ENCODE results near the gene CALHM2.

DNA sequence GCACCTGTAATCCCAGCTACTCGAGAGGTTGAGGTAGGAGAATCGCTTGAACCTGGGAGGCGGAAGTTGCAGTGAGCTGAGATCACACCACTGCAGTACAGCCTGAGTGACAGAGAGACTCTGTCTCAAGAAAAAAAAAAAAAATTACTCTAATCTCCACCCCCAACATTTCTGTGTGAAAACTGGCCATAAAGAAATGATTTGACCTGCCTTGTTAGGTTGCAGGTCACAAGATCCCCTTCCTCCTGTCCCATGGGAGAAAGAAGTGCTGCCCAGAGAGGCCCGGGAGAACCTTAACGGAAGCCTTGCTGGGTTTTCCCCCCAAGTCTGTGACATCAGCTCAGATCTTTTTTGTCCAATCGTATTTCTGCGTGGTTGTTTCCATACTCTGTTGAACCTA, 15.2 kb upstream of the CALHM2 start:
- TF ChIP-seq, protein P1, sequence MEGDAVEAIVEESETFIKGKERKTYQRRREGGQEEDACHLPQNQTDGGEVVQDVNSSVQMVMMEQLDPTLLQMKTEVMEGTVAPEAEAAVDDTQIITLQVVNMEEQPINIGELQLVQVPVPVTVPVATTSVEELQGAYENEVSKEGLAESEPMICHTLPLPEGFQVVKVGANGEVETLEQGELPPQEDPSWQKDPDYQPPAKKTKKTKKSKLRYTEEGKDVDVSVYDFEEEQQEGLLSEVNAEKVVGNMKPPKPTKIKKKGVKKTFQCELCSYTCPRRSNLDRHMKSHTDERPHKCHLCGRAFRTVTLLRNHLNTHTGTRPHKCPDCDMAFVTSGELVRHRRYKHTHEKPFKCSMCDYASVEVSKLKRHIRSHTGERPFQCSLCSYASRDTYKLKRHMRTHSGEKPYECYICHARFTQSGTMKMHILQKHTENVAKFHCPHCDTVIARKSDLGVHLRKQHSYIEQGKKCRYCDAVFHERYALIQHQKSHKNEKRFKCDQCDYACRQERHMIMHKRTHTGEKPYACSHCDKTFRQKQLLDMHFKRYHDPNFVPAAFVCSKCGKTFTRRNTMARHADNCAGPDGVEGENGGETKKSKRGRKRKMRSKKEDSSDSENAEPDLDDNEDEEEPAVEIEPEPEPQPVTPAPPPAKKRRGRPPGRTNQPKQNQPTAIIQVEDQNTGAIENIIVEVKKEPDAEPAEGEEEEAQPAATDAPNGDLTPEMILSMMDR (conservative IDR thresholded peaks at IDR 0.05 in 1 of 2, IDR thresholded peaks at IDR 0.05 in 1 of 2; ENCODE audit: low read depth in 1 of 2, low read length in 2 of 2) = no peak
- no peak for TF ChIP-seq EZH2 (IDR thresholded peaks at IDR 0.05; ENCODE audit: low read length, missing control alignments)

Data from fibroblast of lung (primary cell).